Activated B cell treated with CpG ODN at 0.5 μM for 24 hours (primary cell): ENCODE data around the gene RFTN1. TPM values are rescaled to one million over a fixed set of nuclear protein-coding genes. Genes with fewer than 3 reads are reported as not detected.
A peak's percentile ranks its signal among the peaks of the same experiment; 100 is the strongest.

Experiments used
- ATAC-seq: fragments of 200-7000 bp; cut with Tn5 transposase; one replicate; pipeline ENCODE4 v1.10.0; 2021; ENCODE audit warnings: low read depth, mild to moderate bottlenecking, moderate library complexity
- CTCF ChIA-PET: fragments of 350-600 bp; sonication (Branson Sonifier 250); formaldehyde crosslinking; loops from one replicate; lab custom pipeline; 2021; ENCODE audit warnings: antibody characterized with exemption; lab: Charles Lee
- POLR2A ChIA-PET: fragments of 350-600 bp; sonication (Branson Sonifier 250); formaldehyde crosslinking; loops from one replicate; lab custom pipeline; 2021; ENCODE audit warnings: antibody characterized with exemption; lab: Charles Lee
- DNase-seq: peaks from one replicate; pipeline ENCODE4 v3.0.0; 2022
- H3K27ac Mint-ChIP-seq: one replicate; pipeline ENCODE4 v1.8.0; 2020; ENCODE audit warnings: mixed read lengths
- H3K27me3 Mint-ChIP-seq: one replicate; pipeline ENCODE4 v1.8.0; 2021; ENCODE audit warnings: mixed read lengths
- H3K36me3 Mint-ChIP-seq: one replicate; pipeline ENCODE4 v1.8.0; 2021; ENCODE audit warnings: low read depth, mixed read lengths
- H3K4me1 Mint-ChIP-seq: one replicate; pipeline ENCODE4 v1.8.0; 2021; ENCODE audit warnings: mixed read lengths
- H3K4me3 Mint-ChIP-seq: one replicate; pipeline ENCODE4 v1.8.0; 2020; ENCODE audit warnings: mild to moderate bottlenecking, mixed read lengths
- H3K9me3 Mint-ChIP-seq: one replicate; pipeline ENCODE4 v1.8.0; 2020; ENCODE audit warnings: mixed read lengths
- intact Hi-C: fragments of 100-400 bp; cut with micrococcal nuclease; formaldehyde crosslinking; loops from one replicate; pipeline ENCODE4 v1.15.1; 2024
- total RNA-seq: library from RNA; stranded (reverse); gene quantifications from 2 replicates; pipeline ENCODE4 v1.2.3, GENCODE V29; 2022
- TF ChIP-seq, protein P1 (sequence below): fragments of 200-600 bp; IDR thresholded peaks from one replicate; pipeline ENCODE4 v1.8.0; 2022; ENCODE audit warnings: antibody characterized with exemption, mild to moderate bottlenecking

Gene RFTN1
- total RNA-seq, 1 donor from 2014 or later = 365 TPM

DNA sequence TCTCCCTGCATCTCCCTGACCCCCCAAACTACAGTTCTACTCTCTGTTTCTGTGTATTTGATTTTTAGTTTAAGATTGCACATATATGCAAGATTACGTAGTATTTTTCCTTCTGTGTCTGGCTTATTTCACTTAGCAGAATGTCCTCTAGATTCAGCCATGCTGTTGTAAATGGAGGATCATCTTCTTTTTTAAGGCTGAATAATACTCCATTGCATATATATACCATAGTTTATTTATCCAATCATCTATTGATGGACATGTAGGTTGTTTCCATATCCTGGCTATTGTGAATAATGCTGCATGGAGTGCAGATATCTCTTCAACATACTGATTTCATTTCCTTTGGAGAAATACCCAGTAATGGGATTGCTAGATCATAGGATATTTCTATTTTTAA lies 70.8 kb downstream of the RFTN1 start:
- Mint-ChIP-seq H3K36me3 (peaks cover 54% of the 10 kb centered on the region), H3K27ac (no peak overlapping the region), H3K27me3 (no peaks in the 10 kb centered on the region), H3K4me1 (peaks cover 49% of the 10 kb centered on the region), H3K9me3 (peaks cover 8% of the 10 kb centered on the region), H3K4me3 (no peak overlapping the region)
- intact Hi-C loops = no loop called here
- TF ChIP-seq, protein P1, sequence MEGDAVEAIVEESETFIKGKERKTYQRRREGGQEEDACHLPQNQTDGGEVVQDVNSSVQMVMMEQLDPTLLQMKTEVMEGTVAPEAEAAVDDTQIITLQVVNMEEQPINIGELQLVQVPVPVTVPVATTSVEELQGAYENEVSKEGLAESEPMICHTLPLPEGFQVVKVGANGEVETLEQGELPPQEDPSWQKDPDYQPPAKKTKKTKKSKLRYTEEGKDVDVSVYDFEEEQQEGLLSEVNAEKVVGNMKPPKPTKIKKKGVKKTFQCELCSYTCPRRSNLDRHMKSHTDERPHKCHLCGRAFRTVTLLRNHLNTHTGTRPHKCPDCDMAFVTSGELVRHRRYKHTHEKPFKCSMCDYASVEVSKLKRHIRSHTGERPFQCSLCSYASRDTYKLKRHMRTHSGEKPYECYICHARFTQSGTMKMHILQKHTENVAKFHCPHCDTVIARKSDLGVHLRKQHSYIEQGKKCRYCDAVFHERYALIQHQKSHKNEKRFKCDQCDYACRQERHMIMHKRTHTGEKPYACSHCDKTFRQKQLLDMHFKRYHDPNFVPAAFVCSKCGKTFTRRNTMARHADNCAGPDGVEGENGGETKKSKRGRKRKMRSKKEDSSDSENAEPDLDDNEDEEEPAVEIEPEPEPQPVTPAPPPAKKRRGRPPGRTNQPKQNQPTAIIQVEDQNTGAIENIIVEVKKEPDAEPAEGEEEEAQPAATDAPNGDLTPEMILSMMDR = no peak
- POLR2A ChIA-PET = interaction anchor here (0.7 kb wide), 1 partner anchor 12 kb away, joined by 4 read pairs; no protein-coding TSS in a partner anchor
- ATAC-seq (no peak), DNase-seq (no peak)
- CTCF ChIA-PET = no interaction called here

DNA sequence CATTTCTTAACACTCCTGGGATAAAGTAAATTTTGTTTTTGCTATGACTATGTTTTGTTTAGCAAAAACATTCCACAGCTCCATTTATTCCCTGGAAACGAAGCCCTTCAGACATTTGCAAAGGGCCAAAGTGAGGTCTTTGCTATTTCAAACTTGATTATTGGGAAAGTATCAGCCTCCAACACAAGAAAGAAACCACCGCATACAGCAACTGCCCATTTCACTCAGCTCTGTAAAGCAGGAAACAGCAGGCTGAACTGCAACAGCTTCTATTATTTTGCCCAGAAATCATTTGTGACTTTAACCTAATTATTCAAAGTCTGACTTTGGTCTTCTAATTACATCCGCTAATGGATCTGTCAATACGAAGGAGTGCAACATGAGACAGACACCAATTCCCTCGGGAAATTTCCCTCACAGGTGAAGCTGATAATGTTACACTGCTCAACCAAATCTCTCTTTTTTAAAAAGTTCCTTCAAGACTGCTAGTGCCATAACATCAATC lies 72.1 kb downstream of the RFTN1 start:
- no peak overlapping the region for H3K27ac Mint-ChIP-seq
- H3K27me3 Mint-ChIP-seq = no peaks in the 10 kb centered on the region
- H3K4me3 Mint-ChIP-seq = no peak overlapping the region
- ChIA-PET POLR2A (interaction anchor here (0.7 to 1.2 kb wide), 2 partner anchors 70 to 114 kb away, joined by 3 to 4 read pairs; no protein-coding TSS in a partner anchor), CTCF (no interaction called here)
- H3K4me1 Mint-ChIP-seq = peaks cover 41% of the 10 kb centered on the region
- H3K36me3 Mint-ChIP-seq = peaks cover 48% of the 10 kb centered on the region
- DNase-seq (no peak), ATAC-seq (no peak)
- TF ChIP-seq, protein P1 = no peak
- intact Hi-C loops = no loop called here
- peaks cover 8% of the 10 kb centered on the region for H3K9me3 Mint-ChIP-seq

DNA sequence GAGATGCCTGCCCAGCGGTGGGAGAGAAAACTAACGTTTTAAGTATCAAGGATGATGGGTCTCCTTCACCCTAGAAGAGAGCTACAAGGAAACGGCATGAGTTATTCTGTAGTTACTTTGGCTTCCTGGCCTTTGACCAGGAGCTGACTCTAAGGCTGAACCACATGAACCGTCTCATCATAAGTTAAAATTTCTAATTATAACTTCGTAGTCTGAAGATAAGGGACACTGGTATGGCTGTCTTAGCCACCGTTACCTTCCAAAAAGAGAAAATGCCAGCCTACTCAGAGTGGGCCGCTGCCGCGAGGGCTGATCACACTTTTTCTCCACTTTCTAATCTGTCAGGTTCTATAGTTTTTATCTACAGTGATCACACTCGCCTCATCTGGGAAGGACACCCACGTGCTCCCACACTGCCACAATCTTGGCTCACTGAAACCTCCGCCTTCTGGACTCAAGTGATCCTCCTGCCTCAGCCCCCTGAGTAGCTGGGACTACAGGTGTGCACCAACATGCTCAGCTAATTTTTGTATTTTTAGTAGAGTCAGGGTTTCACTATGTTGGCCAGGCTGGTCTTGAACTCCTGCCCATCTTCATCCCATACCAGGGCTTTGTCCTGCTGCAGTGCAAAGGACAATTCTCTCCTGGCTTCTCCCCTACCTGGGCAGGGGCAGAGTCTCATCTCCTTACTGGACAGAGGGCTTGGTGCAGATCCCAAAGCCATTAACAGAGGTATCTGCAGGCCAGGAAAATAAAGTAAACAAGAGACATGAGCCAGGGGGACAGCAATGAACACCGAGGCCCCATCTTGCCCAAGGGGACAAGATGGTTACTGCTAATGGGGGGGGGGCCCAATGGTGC lies 73.4 kb downstream of the RFTN1 start:
- Mint-ChIP-seq H3K4me3 (no peak overlapping the region), H3K36me3 (peaks cover 40% of the 10 kb centered on the region), H3K27me3 (no peaks in the 10 kb centered on the region), H3K4me1 (peaks cover 39% of the 10 kb centered on the region), H3K9me3 (peaks cover 8% of the 10 kb centered on the region), H3K27ac (peak overlapping the region; percentile 59)
- POLR2A ChIA-PET = interaction anchor here (1.7 kb wide), 1 partner anchor 9 kb away, joined by 6 read pairs; no protein-coding TSS in a partner anchor
- CTCF ChIA-PET = no interaction called here
- ATAC-seq = no peak
- intact Hi-C loops = no loop called here
- DNase-seq = no peak
- TF ChIP-seq, protein P1 = no peak

GRCh38 chr3:16439163-16439847 lies 74.2 kb downstream of the RFTN1 start:
- ChIA-PET CTCF (no interaction called here), POLR2A (interaction anchor here (1.5 to 1.7 kb wide), 2 partner anchors 8 to 72 kb away, joined by 6 read pairs; no protein-coding TSS in a partner anchor)
- TF ChIP-seq, protein P1 = no peak
- H3K9me3 Mint-ChIP-seq = peaks cover 8% of the 10 kb centered on the region
- peaks cover 44% of the 10 kb centered on the region for H3K4me1 Mint-ChIP-seq
- intact Hi-C loops = no loop called here
- ATAC-seq = no peak
- no peak for DNase-seq
- peak overlapping the region; percentile 6 for H3K27ac Mint-ChIP-seq
- peaks cover 35% of the 10 kb centered on the region for H3K36me3 Mint-ChIP-seq
- no peak overlapping the region for H3K4me3 Mint-ChIP-seq
- no peaks in the 10 kb centered on the region for H3K27me3 Mint-ChIP-seq
